NB4 (cell line): Measurements from ENCODE around the gene DRG2.

Experiments used
- MYC ChIP-seq: IDR thresholded peaks from 2 replicates; pipeline ENCODE4 v1.6.1; 2011; ENCODE audit warnings: low read depth, low read length
- TF ChIP-seq, protein P1 (sequence below): IDR thresholded peaks from one replicate; pipeline ENCODE4 v1.5.1; 2012; ENCODE audit warnings: low read depth, low read length

DNA sequence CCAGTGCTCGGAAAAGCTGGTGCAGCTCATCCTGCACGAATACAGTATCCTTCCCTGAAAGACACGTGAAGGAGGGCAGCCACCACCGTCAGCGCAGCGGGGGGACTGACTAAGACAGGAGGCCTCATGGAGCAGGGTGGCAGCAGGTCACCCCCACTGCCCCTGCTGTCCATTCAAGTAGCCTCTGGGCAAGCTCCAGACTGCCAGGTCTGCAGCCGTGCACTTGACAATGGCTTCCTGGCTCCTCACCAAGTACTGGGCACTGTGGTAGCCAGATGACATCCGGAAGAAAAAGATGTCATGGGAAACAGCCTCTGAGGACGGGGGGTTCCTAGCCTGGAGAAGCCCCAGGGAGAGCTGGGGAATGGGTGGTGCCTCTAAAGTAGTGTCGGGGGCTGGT lies 12.9 kb downstream of the DRG2 start:
- TF ChIP-seq, protein P1, sequence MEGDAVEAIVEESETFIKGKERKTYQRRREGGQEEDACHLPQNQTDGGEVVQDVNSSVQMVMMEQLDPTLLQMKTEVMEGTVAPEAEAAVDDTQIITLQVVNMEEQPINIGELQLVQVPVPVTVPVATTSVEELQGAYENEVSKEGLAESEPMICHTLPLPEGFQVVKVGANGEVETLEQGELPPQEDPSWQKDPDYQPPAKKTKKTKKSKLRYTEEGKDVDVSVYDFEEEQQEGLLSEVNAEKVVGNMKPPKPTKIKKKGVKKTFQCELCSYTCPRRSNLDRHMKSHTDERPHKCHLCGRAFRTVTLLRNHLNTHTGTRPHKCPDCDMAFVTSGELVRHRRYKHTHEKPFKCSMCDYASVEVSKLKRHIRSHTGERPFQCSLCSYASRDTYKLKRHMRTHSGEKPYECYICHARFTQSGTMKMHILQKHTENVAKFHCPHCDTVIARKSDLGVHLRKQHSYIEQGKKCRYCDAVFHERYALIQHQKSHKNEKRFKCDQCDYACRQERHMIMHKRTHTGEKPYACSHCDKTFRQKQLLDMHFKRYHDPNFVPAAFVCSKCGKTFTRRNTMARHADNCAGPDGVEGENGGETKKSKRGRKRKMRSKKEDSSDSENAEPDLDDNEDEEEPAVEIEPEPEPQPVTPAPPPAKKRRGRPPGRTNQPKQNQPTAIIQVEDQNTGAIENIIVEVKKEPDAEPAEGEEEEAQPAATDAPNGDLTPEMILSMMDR: no peak
- no peak for TF ChIP-seq MYC
